Thyroid gland (tissue), 4 donors: ENCODE results near the gene HHIPL1.

Experiments used
- CTCF ChIP-seq, 6 experiments: fragments of 200-600 bp in 3 of 6; fragments of 450-650 bp in 3 of 6; sonication (generic) in 3 of 6; IDR thresholded peaks; one replicate each; pipeline ENCODE4 v1.5.1; 2016 to 2019; ENCODE audit warnings: antibody characterized with exemption in 6 of 6, mild to moderate bottlenecking in 2 of 6, inconsistent platforms in 1 of 6, moderate library complexity in 1 of 6
- POLR2A ChIP-seq, 2 donors: fragments of 450-650 bp; IDR thresholded peaks; one replicate each; pipeline ENCODE4 v1.6.1; 2017; ENCODE audit warnings: antibody characterized with exemption in 2 of 2, mild to moderate bottlenecking in 2 of 2, moderate library complexity in 1 of 2

- TF ChIP-seq CTCF (IDR thresholded peaks at IDR 0.05) = no peak
- TF ChIP-seq POLR2A (IDR thresholded peaks at IDR 0.05) = no peak
Measured at GRCh38 chr14:99717682-99718013, 72.7 kb downstream of the HHIPL1 start.
